ENCODE measurements around the gene ESCO1. TPM values are rescaled to one million over a fixed set of nuclear protein-coding genes. Genes with fewer than 3 reads are reported as not detected.
A peak's percentile ranks its signal among the peaks of the same experiment; 100 is the strongest.
"Not testable (repeated sequence)": the region's sequence is repeated elsewhere in the genome, so short reads cannot be mapped to it uniquely, and the experiment has no call there.

Gene ESCO1
- 9.2 TPM for total RNA-seq
- long read RNA-seq, full-length matches to known transcripts, result 10 of 13 reads
- long read RNA-seq, partial matches to known transcripts, result 3 of 13 reads
- long read RNA-seq, other reads (novel, unspliced or antisense), result 0 of 13 reads

GRCh38 chr18:21600526-21601410 lies at the start of gene ESCO1:
TSS of gene ESCO1 (minus strand) at chr18:21600704. CDS start at chr18:21574843, 25,861 bp downstream.
- peak; percentile 93 for DNase-seq
- Histone ChIP-seq H3K4me1 (peaks cover 41% of the 10 kb centered on the region), H3K36me3 (no peaks in the 10 kb centered on the region), H3K9me3 (replicated peaks) (no peaks in the 10 kb centered on the region), H3K4me3 (peak within 1 kb of the TSS; percentile 99), H3K27ac (replicated peaks) (peak within 1 kb of the TSS; percentile 96), H3K27me3 (ENCODE audit: low read depth) (no peaks in the 10 kb centered on the region)
- TF ChIP-seq CTCF (IDR thresholded peaks at IDR 0.05; ENCODE audit: borderline replicate concordance), result peak; percentile 97
- intact Hi-C loops (cut with micrococcal nuclease), result no loop called here

- intact Hi-C loops (cut with micrococcal nuclease); H3K27me3 ChIP-seq (ENCODE audit: low read depth); H3K27ac ChIP-seq (replicated peaks); H3K4me1 ChIP-seq; H3K9me3 ChIP-seq (replicated peaks); DNase-seq; H3K4me3 ChIP-seq; H3K36me3 ChIP-seq: not testable (repeated sequence)
Observed at GRCh38 chr18:21640375-21640774, 39.9 kb upstream of the ESCO1 start.

- TF ChIP-seq CTCF (IDR thresholded peaks at IDR 0.05; ENCODE audit: borderline replicate concordance), result no peak
- H3K27ac ChIP-seq (replicated peaks), result no peak overlapping the region
- no peaks in the 10 kb centered on the region for H3K36me3 ChIP-seq
- intact Hi-C loops (cut with micrococcal nuclease), result no loop called here
- H3K9me3 ChIP-seq (replicated peaks), result no peaks in the 10 kb centered on the region
- no peaks in the 10 kb centered on the region for H3K27me3 ChIP-seq (ENCODE audit: low read depth)
- DNase-seq, result no peak
- no peak overlapping the region for H3K4me3 ChIP-seq
- H3K4me1 ChIP-seq, result no peaks in the 10 kb centered on the region
Observed at GRCh38 chr18:21638822-21639221, 38.3 kb upstream of the ESCO1 start.

- no peak for TF ChIP-seq CTCF (IDR thresholded peaks at IDR 0.05; ENCODE audit: borderline replicate concordance)
- Histone ChIP-seq H3K36me3 (peaks cover 2% of the 10 kb centered on the region), H3K4me3 (no peak overlapping the region), H3K9me3 (replicated peaks) (no peaks in the 10 kb centered on the region), H3K27ac (replicated peaks) (no peak overlapping the region), H3K4me1 (no peaks in the 10 kb centered on the region), H3K27me3 (ENCODE audit: low read depth) (no peaks in the 10 kb centered on the region)
- intact Hi-C loops (cut with micrococcal nuclease), result no loop called here
- DNase-seq, result no peak
Observed at GRCh38 chr18:21636769-21637168, 36.3 kb upstream of the ESCO1 start.

- DNase-seq, result no peak
- H3K4me1 ChIP-seq, result no peaks in the 10 kb centered on the region
- intact Hi-C loops (cut with micrococcal nuclease), result no loop called here
- H3K4me3 ChIP-seq, result no peak overlapping the region
- peaks cover 20% of the 10 kb centered on the region for H3K36me3 ChIP-seq
- H3K27ac ChIP-seq (replicated peaks), result no peak overlapping the region
- H3K27me3 ChIP-seq (ENCODE audit: low read depth), result no peaks in the 10 kb centered on the region
- H3K9me3 ChIP-seq (replicated peaks), result no peaks in the 10 kb centered on the region
- no peak for TF ChIP-seq CTCF (IDR thresholded peaks at IDR 0.05; ENCODE audit: borderline replicate concordance)
Observed at GRCh38 chr18:21634588-21635199, 34.2 kb upstream of the ESCO1 start.

GRCh38 chr18:21632393-21632792 lies 31.9 kb upstream of the ESCO1 start:
- H3K4me3 ChIP-seq, result no peak overlapping the region
- no peaks in the 10 kb centered on the region for H3K27me3 ChIP-seq (ENCODE audit: low read depth)
- peaks cover 4% of the 10 kb centered on the region for H3K4me1 ChIP-seq
- no peak for DNase-seq
- peaks cover 42% of the 10 kb centered on the region for H3K36me3 ChIP-seq
- no peak for TF ChIP-seq CTCF (IDR thresholded peaks at IDR 0.05; ENCODE audit: borderline replicate concordance)
- no peaks in the 10 kb centered on the region for H3K9me3 ChIP-seq (replicated peaks)
- intact Hi-C loops (cut with micrococcal nuclease), result no loop called here
- no peak overlapping the region for H3K27ac ChIP-seq (replicated peaks)

Measured in left ventricle myocardium inferior (tissue), 1 donor.